Hepatocyte (in vitro differentiated cells): ENCODE results near the gene TCAF1.

Source experiments
- CTCF ChIP-seq: fragments of 200-600 bp; sonication (generic); IDR thresholded peaks from 2 replicates; pipeline ENCODE4 v1.5.1; 2016; ENCODE audit warnings: antibody characterized with exemption, mild to moderate bottlenecking; ENCODE audit not compliant: poor library complexity
- EZH2 ChIP-seq: fragments of 200-600 bp; sonication (generic); IDR thresholded peaks from 2 replicates; pipeline ENCODE4 v1.6.1; 2016; ENCODE audit warnings: antibody characterized with exemption, mild to moderate bottlenecking, borderline replicate concordance
- EZH2phosphoT487 ChIP-seq: fragments of 200-600 bp; sonication (generic); IDR thresholded peaks from one replicate; pipeline ENCODE4 v1.6.1; 2018; ENCODE audit warnings: antibody characterized with exemption, mild to moderate bottlenecking, low read depth, moderate library complexity; ENCODE audit not compliant: unreplicated experiment, severe bottlenecking

GRCh38 chr7:143929224-143929920, 27.4 kb upstream of the TCAF1 start:
- no peak for TF ChIP-seq CTCF
- TF ChIP-seq EZH2 = no peak
- no peak for TF ChIP-seq EZH2phosphoT487
